ENCODE measurements around the gene CD151.

GRCh38 chr11:820655-821511 lies 11.9 kb upstream of the CD151 start:
- TF ChIP-seq SUZ12 (IDR thresholded peaks at IDR 0.05; ENCODE audit: extremely low read depth, insufficient read depth, insufficient read length) (no peak), ZNF274 (IDR thresholded peaks at IDR 0.05; ENCODE audit: low read depth, low read length) (no peak), YY1 (IDR thresholded peaks at IDR 0.05; ENCODE audit: insufficient read depth, insufficient read length) (no peak)

All from NT2/D1 (cell line).